GM18873 (cell line): ENCODE measurements around the gene ANGPTL5.
"Not testable (repeated sequence)": the region's sequence is repeated elsewhere in the genome, so short reads cannot be mapped to it uniquely, and the experiment has no call there.

Experiments
- ATAC-seq: cut with Tn5 transposase; IDR thresholded peaks from one replicate; pipeline ENCODE4 v1.9.1; 2021; ENCODE audit warnings: mild to moderate bottlenecking, moderate library complexity, moderate number of reproducible peaks; ENCODE audit not compliant: unreplicated experiment, low FRiP score

Gene ANGPTL5

DNA sequence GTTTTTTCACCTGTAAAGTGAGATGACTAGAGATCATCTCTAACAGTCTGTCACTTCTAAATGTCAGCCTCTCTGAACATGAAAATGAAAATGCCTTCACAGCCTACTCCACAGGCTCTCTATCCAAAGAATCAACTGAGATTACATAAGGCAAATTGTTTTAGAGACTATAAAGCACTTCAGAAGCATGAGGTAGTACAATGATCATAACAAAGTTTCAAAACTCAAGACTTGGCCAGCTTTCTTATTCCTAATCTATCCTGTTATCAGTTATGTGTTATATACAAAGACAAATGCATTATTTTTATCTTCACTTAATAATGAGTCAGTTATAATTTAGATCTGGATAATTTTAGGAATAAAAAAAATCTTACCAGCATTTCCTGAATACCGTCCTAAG, 21.8 kb downstream of the ANGPTL5 start:
- no peak for ATAC-seq

- no peak for ATAC-seq
Observed at GRCh38 chr11:101889767-101890166, 26.6 kb downstream of the ANGPTL5 start.

DNA sequence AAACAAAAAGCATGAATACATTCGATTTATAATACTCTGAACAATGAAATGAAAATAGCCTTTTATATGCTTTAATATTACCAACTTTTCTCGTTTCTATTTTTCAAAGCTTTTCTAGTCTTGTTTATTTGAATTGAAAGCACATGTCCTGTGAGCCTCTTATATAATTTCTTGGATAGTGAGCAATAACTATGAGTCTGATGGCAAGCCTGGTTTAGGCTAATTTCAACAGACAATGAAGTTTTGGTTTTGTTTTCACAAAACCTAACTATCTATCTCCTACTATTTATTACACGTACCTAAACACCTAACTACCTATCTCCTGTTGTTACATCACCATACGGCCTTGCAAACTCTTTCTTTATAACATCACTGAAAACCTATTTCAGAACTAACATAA, 30.7 kb downstream of the ANGPTL5 start:
- no peak for ATAC-seq

GRCh38 chr11:101881586-101881985, 34.7 kb downstream of the ANGPTL5 start:
- ATAC-seq, result no peak

GRCh38 chr11:101880222-101880621, 36.1 kb downstream of the ANGPTL5 start:
- no peak for ATAC-seq

DNA sequence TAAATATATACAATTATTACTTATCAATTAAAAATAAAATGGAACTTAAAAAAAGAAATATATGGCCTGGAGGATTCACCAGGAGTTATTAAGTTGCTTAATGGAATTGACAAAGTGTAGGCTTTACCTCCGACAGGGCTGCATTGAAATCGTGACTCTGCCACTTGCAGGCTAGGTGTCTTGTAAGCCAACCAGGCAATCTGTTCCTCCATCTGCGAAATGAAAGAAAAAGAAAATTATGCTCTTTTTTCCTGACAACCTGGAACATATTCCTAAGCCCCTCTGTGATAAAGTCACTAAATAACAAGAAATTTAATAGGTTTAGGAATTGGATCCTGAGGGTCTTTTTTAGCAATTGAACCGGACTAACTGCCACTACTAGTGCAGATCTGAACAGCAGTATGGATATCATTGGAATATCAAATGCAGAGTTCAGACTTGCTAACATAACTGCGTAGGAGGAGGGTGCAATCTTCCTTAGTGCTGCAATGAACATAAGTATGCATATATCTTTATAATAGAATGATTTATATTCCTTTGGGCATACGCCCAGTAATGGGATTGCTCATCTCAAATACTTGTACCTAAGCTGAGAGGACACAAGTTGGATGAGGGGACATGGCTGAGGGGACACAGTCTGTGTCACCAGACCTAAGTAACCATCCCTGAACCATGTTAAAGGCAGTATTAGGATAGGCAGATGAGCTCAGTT, 44.0 kb downstream of the ANGPTL5 start:
- no peak for ATAC-seq

DNA sequence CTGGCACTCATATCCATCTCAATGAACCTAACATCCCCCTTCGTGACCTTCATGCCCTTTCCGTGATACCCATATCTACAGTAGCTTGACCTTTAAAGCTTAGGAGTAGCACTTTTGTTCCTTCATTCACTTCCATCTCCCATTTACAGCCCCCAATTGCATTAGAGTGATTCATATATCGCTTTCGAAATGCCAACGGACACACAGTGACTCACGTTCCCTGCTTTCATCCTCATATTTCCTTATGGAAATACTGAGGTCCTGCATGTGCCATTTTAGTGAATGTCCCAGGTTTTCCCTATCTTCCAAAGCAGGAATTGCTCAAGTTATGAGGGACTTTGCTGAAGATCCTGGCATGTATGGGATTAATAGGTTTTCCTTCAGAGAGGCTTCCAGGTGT, 45.8 kb downstream of the ANGPTL5 start:
- no peak for ATAC-seq

DNA sequence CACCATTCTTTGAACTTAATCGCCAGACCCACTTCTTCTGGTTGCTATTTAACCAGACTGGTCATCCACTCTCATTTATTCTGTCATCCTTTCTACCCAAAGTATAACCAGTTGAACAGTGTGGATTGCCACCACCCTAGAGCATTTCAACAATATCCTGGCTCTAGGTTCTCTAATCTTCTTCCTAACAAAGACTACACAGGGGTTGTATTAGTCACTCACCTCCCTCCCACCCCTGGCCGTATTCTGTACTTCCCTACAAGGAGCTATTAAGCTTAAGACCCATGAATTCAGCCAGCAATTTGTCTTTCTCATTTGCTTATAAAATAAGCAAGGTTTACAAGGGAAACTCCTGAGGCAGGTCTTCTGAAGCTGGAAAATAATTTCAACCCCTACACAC, 48.4 kb downstream of the ANGPTL5 start:
- ATAC-seq, result no peak

- ATAC-seq, result no peak
Observed at GRCh38 chr11:101866619-101867491, 49.5 kb downstream of the ANGPTL5 start.

GRCh38 chr11:101864098-101864497, 52.2 kb downstream of the ANGPTL5 start:
- no peak for ATAC-seq

DNA sequence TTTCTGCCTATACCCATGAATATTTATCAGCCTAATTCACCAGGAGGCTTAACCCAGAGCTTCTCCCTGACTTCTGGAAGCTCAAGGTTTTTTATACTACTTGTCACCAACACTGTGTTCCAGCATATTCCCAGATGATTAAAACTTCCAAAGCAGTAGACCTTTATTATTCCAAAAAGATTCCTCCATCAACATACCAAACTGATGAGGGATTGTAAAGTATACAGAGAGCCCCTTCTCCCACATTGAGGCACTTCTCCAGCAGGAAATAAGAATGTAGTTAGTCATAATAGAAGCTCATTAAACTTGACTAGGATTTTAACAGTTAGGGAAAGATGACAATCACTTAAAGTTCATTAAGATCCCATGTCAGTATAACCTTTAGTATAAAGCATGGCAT, 53.0 kb downstream of the ANGPTL5 start:
- ATAC-seq, result no peak

- ATAC-seq, result no peak
Observed at GRCh38 chr11:101862391-101863233, 53.7 kb downstream of the ANGPTL5 start.

GRCh38 chr11:101860696-101861427, 55.5 kb downstream of the ANGPTL5 start:
- ATAC-seq, result peak; percentile 77

GRCh38 chr11:101852260-101852659, 64.1 kb downstream of the ANGPTL5 start:
- ATAC-seq, result not testable (repeated sequence)

- ATAC-seq, result no peak
Observed at GRCh38 chr11:101848262-101848661, 68.1 kb downstream of the ANGPTL5 start.

DNA sequence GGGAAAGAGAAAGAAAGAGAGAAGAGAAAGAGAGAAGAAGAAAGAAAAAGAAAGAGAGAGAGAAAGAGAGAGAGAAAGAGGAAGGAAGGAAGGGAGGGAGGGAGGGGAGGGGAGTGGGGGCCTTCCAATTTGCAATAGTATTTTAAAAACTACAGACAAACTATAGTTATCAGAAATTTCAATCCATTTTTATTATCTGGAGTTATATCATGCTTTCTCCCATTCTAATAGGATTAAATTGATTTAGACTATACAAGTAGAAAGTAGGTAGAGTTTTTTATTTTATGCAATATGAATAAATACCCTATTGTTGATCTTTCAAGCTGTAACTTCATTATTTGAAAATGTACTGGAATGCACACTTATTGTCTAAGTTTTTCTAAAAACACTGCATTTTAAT, 71.7 kb downstream of the ANGPTL5 start:
- ATAC-seq, result no peak

GRCh38 chr11:101840704-101841103, 75.6 kb downstream of the ANGPTL5 start:
- ATAC-seq, result no peak
